Stimulated activated CD4-positive, alpha-beta T cell treated with anti-CD3 and anti-CD28 coated beads, Interleukin-2, amount 100 ng/mL, for 48 hours (primary cell): Measurements from ENCODE around the gene LRP2.
"Not testable (repeated sequence)": the region's sequence is repeated elsewhere in the genome, so short reads cannot be mapped to it uniquely, and the experiment has no call there.

Experiments
- DNase-seq, 2 donors: peaks; one replicate each; pipeline ENCODE4 v3.0.0-alpha.2; 2020

The LRP2 gene

DNA sequence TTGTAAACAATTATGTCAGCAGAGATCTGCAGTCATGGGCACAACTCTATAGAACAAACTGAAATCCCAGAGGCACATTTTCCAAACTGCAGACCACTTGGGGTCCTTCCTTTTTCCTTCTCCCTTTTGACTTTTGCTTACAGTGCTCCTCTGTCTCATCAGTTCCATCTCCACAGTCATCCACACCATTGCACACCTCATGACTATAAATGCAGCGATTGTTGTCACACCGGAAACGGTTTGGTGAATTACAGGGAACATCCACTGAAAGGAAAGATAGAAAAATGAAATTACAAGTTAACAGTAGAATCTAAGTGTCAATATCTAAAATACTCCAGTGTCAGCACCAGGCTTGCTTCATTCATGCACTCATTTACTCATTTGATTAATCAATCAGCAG is 196.5 kb downstream of the LRP2 start:
- no peak for DNase-seq

DNA sequence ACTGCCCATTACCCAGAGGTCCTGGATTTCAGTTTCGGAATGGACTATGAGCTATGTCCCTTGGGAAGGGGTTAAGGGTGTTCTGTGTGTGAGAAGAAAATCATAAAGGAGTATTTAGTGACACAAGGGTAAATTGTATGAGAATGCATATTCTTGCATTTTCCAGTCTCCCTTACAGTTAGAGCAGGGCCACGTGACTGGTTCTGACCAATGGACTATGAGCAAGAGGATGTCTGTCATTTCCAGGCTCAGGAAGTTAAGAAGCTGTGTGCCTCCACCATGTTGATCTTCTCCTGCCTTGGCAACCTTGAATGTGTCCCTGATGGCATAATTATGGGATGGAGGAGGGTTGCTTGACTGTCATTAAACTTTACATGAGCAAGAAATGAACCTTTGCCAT is 198.0 kb downstream of the LRP2 start:
- no peak for DNase-seq

DNA sequence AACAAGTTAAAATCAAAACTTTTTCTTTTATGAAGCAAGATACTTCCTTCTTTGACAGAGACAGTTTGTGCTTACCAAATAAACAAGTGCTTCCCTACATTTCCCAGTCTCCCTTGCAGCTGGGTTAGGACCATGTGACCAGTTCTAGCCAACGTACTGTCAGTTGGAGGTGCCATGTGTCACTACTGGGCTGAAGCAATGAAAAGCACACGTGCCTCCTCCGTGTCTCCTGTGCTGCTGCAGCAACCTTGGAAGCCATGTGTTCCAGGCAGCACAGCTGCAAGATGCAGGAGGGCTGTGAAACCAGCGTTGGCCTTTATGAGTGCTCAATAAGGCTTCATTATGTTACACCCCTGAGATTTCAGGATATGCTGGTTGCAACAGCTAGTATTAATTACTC is 199.7 kb downstream of the LRP2 start:
- DNase-seq = no peak

DNA sequence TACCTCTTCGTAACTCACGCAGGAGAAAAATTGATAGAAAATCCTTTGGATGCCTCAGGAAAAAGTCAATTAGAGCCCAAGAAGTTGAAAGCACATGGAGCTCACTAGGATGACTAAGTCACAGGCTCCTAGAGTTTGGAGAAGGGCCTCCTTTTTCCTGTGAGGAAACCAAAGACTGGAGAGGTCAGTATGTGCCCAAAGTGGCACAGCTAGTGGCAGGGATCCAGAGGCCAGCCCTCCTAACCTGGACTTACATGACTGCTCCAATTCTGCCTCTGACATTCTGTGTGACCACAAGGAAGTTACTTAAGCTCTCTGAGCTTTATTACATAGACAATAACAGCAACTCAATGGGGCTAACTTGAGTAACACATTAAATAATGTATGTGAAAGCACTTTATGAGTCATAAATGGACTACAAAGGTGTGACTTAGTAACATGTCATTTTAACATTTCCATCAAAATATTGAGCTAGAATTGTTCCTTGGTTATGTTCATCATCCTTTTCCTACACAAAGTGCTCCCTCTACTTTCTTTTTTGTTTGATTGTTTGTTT is 201.3 kb downstream of the LRP2 start:
- no peak for DNase-seq

DNA sequence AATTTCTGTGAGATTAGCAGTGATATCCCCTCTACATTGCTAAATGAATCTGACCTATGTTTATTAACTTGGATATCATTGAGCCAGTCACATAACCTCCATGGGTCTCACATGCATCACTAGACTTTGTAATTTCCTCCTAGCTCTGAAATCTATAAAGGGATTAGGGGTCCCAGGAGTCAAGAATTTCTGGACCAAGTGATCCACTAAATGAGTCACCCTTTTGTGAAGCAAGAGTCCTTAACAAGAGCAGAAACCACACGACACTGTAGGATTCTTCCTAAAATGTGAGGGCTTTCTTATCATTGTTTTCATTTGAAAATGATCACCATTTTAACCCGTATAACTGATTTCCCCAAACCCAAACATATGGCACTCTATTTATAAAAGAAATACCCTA is 202.6 kb downstream of the LRP2 start:
- no peak for DNase-seq

DNA sequence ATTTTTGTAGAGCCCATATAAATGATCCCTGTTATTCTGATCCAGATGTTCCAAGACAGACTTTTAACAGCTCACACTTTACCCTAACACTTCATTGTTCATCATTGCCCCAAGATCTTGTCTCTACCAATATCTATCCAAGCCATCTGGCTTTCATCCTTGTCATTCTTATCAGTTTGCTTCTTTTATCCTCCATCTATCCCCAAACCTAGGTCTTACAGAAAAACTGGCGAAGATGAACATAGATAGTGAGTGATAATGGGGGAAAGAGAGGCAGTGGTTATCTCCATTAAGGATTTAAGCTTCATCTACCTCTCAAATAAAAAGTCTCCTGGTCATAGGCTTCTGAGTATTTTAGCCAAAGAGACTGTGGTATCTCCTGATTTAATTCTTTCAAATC is 203.5 kb downstream of the LRP2 start:
- no peak for DNase-seq

DNA sequence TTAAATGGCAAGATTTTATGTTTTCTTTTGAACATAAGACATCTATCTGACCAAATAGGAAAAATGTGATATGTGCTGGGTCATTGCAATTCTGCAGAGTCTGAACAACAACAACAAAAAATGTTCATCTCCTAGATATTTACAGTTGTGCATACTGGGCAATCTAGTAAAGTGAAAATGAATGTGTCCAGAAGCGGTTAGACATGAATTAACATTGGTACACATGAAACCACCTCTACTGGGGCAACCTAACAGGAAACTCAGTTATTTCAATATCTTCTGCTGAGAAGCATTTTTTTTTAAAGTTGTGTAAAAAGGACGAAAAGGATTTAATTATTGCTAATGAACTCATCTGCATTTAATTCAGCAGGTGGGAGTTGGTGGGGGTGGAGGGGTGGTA is 216.1 kb downstream of the LRP2 start:
- DNase-seq = no peak

DNA sequence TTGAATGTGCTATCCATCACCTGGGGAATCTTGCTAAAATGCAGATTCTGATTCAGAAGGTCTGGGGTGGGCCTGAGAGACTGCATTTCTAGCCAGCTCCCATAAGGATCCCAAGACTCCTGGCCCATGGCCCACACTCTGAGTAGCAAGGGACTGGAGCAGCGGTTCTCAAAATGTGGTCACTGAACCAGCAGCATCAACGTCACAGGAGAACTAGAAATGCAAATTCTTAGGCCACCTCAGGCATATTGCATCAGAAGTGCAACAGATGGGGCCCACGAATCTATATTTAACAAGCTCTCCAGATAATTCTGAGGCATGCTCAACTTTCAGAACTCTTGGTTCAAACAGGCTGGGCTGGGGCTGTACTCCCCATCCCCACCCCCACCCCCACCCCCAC is 218.3 kb downstream of the LRP2 start:
- DNase-seq = no peak

DNA sequence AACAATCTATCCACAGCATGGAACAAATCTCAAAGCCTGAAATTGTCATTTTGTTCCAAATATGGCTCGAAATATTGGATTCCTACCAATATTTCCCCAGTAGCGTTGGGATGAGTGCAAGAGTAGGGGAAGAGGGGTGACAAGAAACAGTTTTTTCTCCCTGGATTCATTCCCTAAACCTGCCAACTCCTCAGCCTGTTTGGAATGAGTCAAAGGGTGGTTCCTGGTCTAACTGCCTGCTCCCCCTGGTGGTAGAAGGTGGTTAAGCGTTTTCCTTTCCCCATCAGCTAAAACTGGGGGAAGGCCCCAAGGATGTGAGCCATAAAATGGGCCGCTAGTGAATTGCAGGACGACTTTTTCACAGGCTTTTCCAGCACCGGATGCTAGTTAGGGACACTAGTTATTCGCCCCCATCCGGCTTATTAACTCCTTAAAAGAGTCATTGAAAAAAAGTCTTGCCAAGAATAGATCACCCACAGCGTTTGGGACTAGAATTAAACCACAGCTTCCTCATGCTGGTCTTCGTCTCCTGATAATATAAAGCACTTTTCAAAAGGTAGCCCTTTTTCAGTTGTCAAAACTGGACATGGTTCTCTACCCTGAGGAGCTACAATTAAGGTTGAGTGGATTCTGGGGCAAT is 220.5 kb downstream of the LRP2 start:
- peak; percentile 65 to 72 for DNase-seq

DNA sequence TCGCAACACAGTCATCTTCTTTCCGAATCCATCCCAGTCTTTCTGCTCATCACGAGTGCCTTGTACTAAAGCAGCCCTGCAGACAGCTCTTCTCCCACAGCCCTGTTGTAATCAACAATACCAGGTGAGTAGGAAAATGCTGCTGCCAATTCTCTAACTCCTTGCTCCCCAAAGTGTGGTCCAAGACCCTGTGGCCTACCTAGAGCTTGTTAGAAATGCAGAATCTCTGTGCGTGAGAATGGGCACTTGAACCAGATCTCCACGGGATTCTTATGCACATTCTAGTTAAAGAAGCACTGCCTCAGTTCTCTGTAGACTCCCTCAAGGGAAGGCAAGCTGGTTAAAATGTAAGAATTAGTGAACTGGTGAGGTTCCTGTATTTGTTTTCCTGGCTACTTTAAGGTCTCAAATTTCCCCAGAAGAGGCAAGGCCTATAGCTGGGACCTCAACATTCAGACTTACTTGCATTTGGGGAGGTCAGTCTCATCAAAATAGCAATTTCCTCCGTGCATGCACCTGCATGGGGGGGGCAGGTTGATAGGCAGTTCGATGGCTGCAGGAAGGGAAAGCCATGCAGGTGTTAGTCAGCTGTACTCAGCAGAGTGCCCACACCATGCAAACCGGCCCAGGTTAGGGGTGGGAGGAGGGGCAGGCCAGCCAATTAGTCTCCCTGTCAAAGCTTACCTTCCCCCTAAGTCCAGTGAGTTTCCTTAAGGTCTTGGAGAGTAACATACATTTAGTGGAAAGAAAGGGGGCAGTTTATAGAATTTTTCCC is 222.2 kb downstream of the LRP2 start:
- no peak for DNase-seq

DNA sequence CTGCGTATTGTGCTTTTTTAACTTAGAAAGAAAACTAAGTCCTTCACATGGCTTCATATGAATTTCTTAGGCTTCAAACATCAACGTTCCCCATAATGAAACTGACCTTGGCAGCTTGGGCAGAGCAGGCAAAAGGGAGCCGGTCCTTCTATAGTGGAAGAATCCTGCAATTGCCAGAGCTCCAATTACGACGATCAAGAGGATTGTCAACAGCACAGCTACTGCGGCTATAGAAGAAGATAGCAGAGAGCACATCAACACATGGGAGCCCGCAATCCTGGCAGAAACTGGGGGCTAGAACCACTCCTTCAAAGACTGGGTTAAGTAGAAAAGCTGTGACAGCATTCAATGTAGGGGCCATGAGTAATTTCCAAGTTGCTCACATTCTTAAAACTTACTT is 223.2 kb downstream of the LRP2 start:
- no peak for DNase-seq

DNA sequence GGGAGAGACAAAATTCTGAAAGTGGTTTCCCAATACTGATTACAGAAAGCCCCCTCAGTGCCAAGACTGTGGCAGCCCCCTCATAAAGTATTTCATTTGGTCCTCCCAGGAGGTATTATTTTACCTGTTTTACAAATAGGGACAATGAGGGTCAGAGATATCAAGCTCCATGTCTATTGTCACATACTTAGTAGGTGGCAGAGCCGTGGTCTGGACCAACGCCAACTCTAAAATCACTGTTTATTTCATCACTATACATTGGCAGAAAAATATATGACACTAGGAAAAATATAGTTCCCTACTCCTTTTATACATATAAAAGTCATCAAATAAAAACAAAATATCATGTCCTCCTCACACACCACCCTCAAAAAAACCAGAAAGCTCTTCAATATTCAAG is 224.4 kb downstream of the LRP2 start:
- DNase-seq = no peak

DNA sequence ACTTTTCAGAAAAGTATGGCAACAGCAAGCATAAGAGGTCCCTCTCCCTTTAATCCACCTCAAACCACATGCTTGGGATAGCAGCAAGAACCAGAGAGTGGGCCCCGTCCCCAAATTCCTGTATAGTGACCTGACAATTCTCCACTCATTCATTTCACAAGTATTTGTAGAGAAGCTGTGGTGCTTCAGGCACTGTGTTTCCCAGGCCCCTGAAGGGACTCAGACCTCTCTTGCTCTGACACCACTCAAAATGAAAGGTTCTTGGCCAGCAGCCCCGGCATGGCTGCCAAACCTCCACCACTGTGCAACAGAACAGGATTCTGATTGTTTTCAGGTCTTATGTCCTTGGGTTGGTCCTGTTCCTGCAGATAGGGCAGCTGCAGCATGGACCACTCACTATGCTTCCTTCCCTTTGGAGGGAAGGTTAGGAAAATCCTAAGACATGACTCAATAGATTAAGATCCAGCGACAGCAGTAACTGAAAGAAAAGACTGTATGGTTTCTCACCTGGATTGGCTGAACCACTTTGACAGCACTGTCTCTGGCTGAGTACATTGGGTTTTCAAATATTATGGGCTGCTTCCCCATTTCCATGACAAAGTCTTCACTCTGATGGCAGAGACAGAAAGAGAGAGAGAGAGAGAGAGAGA is 225.3 kb downstream of the LRP2 start:
- DNase-seq = no peak

DNA sequence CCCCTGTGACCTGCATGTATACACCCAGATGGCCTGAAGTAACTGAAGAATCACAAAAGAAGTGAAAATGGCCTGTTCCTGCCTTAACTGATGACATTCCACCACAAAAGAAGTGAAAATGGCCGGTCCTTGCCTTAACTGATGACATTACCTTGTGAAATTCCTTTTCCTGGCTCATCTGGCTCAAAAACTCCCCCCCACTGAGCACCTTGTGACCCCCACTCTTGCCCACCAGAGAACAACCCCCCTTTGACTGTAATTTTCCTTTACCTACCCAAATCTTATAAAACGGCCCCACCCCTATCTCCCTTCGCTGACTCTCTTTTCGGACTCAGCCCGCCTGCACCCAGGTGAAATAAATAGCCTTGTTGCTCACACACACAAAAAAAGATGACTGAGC is 225.9 kb downstream of the LRP2 start:
- not testable (repeated sequence) for DNase-seq

DNA sequence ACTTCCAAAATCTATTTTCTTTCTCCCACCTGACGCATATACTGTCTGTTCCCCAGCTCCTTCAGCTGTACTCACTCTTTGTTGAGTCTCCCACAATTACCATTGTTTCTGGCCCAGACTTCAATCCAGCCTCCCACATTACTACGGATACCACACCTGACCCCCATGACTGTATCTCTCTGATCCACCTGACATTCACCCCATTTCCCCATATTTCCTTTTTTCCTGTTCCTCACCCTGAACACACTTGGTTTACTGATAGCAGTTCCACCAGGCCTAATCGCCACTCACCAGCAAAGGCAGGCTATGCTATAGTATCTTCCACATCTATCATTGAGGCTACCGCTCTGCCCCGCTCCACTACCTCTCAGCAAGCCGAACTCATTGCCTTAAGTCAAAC is 228.1 kb downstream of the LRP2 start:
- DNase-seq = not testable (repeated sequence)

DNA sequence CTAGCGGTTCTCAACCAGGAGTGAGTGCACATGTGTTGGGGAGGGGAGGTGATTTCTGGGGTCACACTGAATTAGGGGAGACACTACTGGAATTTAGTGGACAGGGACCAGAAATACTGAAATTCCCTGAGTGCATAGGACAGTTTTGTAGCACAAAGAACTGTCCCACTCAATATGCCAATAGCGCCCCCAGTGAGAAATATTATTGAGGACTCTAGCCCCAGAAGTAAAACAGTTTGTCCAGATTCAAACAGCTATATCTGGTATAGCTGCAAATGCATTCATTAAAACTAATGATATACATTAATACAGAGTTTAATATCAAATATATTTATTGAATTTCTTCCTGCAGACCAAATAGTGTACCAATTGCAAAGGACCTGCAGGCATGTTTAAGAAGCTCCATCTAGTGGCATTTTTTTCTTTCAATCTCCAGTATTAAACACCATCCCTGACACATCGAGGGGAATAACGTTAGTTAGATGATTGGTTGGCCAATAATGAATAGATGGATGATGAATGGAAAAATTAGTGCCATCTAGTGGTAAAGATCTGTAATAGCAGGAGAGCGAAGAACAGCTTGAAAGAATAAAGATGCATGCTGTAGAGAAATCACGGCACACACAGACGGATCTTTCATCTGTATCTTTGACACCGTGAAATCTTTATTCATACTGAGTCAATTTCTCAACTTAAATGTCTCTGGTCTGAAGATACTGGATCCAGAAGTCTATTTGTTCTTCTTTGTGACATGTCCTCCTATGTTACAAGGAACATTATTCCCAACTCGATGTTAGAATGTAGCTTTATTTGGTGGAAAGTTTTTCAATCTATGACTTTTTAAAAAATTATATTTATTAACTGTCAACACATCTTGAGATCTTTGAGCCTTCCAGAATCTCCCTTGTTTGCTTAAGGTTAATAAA is 230.5 kb downstream of the LRP2 start:
- DNase-seq = no peak

DNA sequence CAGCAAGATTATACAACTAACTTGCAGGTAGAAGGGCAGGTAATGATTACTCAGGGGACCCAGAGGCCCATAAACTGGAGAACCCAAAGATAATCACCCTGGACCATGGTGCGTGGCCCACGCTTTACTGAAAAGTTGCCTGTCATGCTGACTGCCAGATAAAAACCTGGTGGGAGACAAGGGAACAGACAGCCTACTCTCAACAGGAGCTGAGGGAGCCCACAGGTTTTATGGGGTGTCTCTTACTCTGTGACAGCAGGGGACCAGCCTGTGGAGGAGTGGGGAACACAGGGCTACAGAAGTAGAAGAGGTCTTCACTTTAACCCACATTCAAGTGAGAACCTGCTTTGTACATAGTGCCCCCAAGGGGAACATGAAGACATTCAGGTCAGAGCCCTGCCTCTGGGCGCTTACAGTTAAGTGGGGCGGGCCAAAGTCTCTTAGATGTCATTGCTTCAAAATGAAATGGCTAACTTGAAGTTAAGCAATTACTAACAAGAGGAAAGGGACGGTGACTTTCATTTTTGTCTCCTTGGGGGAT is 232.6 kb downstream of the LRP2 start:
- no peak for DNase-seq

DNA sequence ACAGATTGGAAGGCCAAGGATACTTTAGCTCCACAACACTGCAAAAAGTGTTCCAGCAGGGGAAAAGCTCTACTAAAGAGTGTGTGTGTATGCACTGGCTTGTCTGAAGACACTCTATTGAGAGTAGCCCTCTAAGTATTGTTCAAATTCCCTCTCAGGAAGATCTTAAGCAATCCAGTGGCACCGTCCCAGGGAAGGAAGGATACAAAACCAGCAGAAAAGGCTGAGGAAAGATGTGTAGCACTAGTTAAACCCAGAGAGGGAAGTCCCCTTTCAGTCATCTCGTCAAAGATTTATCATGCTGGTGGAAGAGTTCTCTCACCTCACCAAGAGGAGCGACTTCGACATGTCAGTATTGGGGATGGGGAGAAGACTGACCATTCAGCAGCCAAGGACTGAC is 242.5 kb downstream of the LRP2 start:
- no peak for DNase-seq

DNA sequence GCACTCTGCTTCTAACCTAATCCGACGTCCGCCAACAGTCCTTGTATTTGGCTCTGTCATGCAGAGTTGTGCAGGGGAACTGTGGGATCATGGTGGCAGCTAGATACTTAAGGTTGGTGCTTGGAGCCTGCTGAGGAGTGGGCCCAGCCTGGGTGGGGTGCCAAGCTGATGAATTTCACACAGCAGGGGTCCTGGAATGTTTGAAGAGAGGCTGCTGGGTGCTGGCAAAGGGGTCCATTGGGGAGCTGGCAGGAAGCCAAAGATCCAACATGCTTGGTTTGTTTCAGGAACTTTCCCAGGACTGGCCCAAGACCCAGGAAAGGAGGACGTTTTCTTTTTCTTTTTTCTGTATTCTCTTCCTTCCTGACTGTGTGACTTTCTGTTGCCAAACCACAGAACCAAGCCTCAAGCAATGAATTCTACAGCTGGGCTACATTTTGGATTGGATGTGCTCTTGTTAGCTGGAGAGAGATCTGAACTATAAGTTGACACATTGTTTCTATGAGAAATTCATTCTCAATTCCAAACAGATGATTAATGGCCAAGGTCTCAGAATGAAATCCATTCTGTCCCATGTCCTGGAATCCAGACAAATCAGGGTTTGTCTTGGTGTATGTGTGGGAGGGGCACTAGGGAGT is 243.1 kb downstream of the LRP2 start:
- DNase-seq = no peak

DNA sequence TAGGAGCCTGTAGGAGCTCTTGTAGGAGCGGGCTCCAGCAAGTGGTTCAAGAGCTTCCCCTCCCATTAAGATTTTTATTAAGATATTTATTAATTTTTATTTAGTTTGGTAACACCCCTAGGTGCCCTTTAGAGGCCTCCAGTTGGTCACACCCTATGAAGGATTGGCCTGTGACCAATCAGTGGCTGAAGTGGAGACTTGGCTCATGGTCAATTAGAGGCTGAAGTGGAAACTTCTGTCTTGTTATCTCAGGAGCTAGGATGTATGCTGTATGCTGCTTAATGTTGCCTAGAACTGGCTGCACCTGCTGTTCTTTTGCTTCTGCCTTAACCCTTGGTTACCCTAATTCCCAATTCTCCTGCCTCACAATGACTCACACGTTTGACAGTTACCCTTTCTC is 244.3 kb downstream of the LRP2 start:
- DNase-seq = no peak

DNA sequence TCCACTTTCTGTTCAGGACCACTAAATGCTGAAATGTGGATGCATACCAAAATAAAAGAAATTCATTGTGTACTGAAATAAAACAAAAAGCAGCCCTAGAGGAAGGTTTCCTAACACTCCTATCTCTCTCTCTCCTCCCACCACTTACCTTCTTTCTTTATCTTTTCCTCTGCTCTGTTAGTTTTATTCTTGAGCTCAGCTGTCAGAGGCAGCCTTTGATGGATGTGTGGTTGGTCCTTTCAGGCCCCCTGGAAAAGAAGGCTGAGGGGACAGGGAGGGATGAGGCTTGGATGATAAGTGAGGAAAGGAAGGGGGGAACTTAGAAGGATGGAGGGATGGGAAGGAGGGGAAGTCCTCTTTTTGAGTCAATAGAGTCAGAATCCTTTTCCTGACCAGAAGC is 245.3 kb downstream of the LRP2 start:
- DNase-seq = no peak

DNA sequence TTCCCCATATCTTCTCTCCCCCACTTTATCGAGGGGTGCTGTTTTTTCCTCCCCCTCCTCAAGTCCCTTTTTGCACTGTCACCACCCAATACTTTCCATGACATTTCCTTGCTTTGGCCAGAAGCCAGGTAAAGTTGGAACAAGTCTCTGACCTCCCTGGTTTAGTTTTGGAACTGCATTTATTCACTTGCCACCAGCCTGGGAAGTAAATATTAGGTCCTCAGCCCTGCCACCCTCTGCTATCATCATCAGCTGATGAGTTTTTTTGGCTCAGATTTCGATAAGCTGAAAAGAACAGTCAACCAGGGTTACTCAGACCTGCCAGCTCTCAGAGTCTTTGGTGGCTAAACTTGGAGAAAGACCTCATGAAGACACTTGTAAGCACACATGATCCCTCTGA is 246.0 kb downstream of the LRP2 start:
- DNase-seq = no peak
